ENCODE measurements around the gene DNAJB1.
A peak's percentile ranks its signal among the peaks of the same experiment; 100 is the strongest.

Gene DNAJB1

DNA sequence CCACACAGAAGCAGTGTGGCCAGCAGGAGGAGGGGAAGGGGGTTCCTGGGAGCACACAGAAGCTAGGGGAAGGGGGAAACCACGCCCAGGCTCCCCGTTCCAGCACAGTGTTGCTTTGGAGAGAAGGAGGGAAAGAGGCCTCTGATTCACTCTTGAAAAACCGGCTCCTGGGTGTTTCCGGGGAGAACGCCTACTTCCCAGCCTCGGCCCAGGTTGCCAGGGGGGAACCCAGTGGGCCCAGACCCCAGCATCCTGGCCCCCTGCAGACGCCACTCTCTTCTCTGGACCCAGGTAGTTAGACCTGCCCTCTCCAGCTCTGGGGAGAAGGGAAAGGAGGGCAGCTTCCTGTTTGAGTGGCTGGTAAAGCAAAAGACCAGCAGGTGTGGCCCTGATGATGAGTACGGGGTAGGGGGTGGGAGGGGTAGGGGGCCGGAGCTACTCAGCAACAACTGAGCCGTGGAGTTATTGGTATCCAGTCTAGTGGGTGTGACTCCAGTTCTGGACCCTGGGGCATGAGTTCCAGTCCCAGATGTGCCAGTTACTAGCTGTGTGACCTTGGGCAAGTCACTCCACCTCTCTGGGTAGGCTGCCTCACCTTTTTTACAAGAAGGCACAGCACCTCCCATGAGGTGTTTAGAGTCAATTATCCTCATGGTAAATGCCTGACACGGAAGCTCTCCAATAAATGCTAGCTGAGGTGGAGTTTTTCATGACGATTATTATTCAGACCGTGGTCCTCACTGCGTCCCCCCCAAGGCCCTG lies 23.1 kb downstream of the DNAJB1 start:
- DNase-seq = no peak

DNA sequence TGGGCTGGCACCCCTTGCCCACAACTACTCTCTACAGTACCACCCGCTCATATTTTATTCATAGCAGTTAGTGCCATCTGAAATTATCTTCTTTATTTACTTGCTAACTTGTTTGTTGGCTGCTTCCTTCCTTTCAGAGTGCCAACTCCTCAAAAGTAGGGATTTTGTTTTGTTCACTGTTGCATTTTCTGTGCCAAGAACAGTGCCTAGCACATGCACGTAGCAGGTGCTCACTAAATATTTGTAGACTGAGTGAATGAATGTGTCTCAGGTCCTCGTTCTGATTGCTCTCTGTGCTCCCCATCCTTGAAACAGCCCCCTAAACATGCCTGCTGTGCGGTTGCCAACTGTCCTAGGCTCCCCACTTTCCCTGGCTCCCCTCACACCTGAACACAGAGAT lies 23.8 kb downstream of the DNAJB1 start:
- no peak for DNase-seq

DNA sequence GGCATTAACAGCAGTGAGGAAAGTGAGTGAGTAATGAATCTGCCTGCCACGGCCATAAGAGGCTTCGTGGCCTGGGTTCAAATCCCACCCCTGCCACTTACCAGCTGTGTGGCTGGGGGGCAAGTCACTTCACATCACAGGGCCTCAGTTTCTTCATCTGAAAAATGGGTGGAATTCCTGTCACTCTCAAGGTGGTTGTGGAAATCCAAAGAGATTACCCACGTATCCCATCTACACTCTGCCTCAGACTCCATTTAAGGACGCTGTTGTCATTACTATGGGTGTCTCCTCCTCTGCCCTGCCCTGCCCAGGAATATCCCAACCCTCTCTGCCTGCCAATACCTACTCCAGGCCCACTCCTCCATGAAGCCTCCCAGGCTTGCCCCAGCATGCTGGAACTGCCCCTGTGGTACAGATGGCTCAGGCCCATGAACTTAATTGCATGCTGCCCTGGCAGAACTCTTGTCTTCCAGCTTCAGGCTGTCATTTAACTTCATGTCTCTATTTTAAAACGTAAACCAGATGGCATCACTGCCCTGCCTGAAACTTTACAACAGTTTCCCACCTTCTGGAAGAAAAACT lies 25.4 kb downstream of the DNAJB1 start:
- DNase-seq = no peak

DNA sequence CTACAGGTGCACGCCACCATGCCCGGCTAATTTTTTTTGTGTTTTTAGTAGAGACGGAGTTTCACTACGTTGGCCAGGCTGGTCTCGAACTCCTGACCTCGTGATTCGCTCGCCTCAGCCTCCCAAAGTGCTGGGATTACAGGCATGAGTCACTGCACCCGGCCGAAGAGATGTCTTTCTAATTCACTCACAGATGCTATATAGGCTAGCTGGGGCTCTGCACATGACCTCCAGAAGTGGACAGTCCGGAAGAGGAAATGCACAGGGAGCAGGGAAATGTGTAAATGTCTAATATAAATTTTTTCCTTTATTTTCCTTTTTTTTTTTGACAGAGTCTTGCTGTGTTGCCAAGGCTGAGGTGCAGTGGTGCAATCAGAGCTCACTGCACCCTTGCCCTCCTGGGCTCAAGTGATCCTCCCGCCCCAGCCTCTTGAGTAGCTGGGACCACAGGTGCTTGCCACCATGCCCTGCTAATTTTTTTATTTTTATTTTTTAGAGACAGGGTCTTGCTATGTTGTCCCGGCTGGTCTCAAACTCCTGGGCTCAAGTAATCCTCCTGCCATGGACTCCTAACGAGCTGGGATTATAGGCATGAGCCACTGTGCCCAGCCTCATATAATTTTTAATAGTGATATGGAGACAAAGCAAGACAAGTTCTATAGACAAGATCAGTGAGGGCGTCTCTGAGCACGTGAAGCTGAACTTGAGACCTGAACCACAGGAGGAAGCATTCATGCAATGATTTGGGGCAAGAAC lies 30.6 kb downstream of the DNAJB1 start:
- no peak for DNase-seq

DNA sequence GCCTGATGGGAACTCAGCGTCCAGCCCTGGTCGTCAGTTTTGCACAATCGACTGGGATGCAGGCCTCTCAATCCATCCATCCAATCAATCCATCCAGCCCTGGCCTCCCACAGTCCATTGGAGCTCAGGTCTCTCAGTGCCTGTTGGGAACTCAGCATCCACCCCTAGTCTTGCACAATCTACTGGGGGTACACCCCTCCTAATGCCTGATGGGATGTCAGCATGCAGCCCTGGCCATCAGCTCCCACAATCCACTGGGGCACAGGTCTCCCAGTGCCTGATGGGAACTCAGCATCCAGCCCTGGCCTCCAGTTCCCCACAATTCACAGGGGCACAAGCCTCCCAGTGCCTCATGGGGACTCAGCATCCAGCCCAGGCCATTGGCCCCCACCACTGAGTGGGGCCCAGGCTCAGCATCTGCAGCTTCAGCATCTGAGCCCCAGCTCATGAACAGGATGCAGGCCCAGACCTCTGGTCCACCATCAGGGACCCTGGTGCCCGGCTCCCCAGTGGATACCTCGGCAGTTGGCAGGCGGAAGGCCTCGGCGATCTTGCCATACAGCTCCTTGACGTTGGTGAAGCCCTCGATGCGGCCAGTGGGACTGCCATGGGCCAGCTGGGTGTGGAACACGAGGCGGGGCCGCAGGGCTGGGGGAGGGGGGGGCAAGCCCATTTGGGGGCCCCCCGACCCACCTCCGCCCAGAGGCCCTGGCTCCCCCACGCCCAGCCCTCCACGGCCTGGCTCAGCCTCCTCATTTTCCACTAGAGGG lies 35.8 kb downstream of the DNAJB1 start:
- no peak for DNase-seq

DNA sequence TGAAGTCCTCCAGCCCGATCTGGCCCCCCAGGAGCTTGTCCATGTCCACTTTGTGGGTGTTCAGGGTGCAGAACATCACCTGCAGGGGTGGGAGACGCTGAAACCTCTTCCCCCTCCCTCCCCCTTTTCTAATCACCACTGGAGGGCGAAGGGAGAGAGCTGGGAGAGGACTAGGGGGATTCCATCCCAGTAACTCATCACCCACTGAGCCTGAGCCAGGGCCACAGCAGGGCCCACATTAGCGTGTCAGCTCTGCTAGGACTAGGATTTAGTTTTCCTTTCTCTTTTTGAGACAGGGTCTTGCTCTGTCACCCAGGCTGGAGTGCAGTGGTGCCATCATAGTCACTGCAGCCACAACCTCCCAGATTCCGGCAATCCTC lies 37.5 kb downstream of the DNAJB1 start:
- no peak for DNase-seq

DNA sequence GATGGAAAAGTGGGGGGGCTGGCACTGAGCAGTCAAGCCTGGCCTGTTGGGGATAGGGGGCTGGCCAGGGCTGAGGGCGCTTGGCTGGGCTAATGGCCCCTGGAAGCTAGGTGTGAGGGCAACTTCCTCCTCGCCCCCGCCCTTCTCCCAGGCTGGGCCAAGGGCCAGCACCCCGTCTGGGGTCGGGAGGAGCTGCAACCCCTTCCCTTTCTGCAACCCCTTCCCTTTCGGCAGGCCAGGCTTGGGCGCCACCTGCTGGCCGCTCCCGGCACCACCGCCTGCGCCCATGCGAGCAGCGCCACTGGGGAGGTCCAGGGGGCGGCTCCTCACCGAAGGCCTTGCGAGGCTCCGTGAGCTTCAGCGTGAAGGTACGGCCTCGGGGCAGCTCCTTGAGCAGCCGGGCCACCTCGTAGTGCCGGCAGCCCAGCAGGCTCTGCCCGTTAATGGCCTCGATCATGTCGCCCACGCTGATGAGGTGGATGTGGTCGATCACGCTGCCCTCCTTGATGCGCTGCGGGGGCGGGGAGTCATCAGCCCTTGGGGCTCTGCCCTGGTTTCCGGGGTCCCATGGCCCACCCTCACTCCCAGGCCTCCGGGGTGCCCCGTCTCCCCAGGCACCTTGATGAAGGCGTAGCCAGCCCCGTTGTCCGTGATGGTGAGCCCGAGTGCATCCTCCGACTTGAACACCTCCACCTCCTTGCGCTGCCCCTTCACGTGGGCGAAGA lies 38.1 kb downstream of the DNAJB1 start:
- DNase-seq = peak; percentile 90

DNA sequence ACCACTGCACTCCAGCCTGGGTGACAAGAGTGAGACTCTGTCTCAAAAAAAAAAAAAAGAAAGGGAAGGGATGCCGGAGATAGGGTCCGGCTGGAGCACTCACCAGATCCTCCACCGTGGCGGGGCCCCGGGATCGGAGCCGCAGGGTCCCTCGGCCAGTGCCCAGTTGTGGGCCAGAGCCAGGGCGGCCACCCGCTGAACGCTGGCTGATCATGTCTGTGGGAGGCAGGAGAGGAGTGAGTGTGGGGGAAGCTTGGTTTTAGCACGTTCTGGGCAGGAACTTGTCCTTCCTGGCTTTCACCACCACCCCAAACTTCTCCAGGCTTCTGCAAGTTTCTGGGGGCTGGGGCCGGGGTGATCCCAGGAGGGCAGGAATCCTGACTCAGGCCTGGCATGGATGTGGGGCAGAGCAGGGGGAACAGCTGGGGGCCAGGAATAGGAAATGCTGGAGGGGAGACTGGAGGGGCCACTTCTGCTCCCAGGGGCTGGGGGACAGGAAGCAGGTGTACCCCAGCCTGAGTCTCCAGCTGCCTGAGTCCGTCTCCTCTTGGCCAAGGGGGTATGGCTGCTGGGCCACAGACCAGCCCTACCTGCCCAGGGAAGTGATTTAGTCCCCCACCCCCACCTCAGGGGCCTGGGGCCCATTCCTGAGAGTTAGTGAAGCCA lies 38.8 kb downstream of the DNAJB1 start:
- DNase-seq = no peak

DNA sequence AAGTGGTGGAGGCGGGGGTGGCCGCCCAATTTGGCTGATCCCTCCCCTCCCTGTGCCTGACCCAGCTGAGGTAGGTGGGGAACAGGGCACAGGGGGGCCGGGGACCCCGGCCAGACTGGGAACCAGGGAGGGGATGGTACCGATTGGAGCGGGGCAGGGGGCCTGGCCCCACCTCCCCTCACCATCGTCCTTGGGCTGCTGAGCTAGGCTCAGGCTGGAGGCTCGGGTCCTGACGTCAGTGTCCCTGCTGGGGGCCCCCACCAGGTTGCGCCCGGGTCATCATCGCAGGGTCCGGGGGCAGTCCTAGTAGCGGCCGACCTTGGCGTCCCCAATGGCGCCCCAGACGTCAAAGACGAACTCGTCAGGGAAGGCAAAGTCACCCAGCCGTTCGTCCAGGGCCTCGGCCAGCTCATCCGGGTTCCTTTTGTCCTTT lies 40.1 kb downstream of the DNAJB1 start:
- DNase-seq = no peak

DNA sequence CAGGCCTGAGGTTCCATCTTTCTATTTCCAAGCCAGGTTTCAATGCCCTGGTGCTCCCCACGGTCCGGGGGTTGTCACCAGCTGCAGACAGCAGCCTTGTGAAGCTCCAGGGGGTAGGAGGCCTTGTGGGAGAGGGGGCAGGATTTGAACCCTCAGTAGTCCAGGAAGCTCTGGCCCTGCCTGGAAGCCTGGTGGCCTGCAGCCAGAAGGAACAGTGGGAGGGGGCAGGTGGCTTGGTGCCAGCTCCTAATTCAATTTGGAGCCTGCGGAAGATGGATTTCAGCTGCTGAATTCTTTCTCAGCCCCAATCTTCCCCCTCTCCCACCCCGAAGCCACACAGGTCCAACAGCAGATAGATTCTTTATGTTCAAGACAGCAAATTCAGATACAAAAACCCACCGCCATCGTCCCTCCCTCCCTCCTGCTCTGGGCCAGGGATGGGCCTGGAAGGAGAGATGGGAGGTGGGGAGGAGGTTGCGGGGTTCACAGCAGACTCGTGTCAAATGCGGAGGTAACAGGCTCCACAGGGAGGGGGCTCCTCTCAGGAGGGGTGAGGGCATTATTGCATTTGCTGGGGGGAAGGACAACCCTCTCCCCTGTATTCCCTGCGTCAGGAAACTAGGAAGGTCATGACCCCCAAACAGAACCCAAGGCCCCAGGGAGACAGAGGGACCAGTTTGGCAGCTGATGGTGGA lies 40.6 kb downstream of the DNAJB1 start:
- no peak for DNase-seq

DNA sequence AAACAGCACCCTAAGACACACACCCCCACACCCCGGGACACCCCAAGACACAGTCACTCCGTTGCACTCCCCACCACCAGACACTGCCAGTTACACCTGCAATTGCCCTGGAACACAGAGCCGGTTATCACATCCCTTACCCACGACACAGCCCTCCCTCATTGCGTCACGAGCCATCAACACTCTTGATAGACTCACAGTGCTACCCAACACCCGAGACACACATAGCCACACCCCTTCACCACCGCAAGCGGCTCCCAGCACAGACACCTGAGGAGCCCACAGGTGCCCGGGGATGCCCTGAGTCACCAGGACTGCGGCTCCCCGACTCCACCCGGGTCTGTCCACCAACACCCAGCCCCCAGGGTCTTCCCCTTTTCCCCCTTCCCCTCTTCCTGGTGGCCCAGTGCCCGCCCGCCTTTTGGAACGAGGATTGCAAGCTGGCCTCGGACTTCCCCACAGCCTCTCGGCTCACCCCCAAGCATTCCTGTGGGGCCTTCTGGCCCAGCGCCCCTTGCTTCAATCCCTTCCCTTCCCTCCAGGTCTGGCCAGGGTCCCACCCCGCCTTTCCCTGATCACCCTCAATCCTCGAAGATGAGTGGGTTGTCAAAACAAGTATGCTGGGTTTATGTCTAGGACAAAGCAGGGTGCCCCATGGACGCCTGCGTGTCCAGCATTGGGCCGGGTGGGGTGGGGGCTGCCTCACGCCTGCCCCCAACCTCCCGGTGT lies 41.4 kb downstream of the DNAJB1 start:
- DNase-seq = peak; percentile 62

DNA sequence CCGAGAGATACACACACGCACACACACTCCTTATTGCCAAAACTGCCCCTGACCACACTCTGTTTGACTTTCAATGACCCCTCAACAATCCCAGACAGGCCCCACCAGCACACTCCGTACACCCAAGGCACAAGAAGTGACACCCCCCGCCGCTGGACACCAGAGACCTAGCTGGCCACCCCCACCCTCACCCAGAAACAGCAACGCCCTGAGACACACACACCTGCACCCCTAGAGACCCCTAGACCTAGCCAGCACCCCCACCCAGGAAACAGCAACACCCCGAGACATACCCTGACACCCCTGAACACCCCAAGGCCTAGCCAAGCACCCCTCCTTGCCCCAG lies 41.9 kb downstream of the DNAJB1 start:
- DNase-seq = no peak

DNA sequence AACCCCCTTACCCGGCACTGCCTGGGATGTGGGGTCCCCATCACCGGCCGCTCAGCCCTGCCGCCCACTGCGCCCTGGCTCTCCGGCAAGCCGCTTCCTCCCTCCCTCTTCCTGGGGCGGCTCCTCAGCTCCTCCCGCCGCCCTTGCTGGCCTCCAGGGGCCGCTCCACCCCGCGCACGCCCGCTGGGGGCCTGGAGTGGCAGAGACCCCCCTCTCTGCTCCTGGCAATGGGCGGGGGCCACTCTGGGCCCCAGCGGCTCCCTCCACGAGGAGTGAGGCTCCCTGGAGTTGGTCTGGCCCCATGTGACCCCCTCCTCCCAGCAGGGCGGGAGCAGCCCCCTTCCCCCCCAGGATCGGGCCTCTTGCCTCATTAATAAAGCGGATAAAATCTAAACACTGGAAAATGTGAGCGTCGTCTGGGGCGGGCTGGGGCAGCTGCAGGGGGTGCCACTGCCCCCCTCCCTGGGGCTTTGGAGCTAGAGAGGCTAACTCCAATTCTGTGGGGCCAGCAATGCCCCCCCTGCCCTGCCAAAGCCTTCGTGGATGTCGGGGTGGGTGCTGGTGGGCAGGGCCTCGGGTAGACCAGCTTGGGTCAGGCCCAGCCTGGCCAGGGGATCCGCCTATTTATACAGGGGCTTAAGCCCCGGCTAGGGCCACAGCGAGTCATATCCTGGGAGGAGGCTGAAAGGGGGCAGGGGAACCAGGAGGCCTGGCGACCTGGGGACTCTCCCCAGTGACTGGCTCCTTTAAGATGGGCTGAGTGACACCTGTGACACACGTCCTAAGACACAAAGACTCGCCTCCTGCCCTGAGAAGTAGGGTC lies 42.7 kb downstream of the DNAJB1 start, which contains the start of gene PTGER1:
Gene PTGER1 (minus strand): TSS at position 104 of the 823 bp plus-strand sequence. CDS start 1,034 bp downstream, outside the sequence.
- DNase-seq = peak; percentile 77

DNA sequence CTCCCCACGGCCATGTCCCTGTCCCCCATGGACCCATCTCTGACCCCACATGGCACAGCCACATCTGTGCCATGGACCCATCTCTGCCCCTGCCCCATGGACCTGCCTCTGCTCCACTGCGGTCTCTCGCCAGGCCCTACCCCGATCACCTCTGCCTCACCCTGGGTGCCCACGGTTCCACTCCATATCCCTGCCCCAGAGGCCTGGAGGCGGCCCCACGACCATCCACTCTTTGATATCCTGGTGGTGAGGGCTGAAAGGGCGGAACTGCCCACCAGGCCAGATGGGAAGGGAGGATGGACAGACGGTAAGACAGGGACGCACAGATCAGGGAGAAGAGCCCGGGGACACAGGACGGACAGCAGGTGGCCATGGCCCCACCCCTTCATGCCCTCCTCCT lies 43.4 kb downstream of the DNAJB1 start:
- DNase-seq = no peak

DNA sequence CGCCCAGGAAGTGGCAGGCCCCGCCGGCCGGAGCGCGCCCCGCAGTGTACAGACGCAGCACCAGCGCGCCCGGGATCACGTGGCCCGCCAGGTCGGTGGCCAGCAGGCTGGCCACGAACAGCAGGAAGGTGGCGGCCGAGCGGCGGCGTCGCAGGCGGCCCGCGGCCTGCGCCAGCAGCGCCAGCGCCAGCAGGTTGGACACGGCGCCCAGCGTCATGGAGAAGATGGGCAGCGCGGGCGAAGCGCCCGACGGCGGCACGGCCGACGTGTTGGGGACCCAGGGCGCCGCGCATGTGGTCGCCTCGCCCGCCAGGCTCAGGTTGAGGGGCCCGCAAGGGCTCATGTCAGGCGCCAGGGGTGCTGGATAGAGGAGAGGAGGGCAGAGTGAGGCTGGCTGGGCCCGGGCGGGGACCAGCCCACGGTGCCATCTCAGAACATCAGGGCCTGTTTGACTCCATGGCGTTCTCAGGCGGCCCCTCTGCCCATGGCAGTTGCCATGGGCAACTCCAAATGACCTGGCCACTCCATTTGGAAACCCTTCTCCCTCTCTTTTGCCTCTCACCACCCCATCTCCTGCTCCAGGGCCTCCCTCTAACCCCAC lies 44.1 kb downstream of the DNAJB1 start:
- no peak for DNase-seq

DNA sequence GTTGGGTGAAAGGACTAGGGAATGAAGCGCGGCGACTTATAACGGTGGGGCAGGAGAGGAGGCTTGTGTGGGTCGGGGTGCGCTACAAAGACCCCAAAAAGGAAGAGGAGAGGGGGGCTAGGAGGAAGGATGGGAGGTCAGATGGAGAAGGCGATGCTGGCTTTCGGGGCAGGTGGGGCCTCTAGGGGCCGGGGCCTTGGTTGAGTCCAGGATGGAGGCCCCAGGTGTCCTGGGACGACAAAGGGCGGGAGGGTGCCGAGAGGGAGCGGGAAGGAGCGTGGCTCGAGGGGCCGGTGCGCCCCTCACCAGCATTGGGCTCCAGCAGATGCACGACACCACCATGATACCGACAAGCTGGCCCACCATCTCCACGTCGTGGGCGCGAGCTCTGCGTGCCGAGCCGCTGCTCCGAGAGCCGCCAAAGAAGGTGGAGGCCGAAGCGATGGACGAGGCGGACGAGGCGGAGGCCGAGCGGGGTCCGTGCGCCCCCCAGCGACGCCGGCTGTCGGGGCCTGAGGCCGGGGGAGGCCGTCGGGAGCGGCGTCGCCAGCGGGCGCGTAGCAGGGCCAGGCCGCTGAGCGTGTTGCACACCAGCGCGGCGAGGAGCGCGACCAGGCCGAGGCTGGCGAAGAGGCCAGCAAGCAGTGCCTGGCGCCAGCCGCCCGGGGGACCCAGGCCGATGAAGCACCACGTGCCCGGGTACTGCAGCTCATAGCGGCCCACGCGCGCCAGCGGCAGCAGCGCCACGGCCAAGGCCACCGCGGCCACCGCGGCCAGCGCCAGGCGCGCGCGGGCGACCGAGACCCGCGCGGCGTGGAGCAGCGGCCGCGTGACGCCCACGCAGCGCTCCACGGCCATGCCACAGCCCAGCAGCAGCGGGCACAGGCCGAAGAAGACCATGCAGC lies 44.9 kb downstream of the DNAJB1 start:
- peak; percentile 54 for DNase-seq

DNA sequence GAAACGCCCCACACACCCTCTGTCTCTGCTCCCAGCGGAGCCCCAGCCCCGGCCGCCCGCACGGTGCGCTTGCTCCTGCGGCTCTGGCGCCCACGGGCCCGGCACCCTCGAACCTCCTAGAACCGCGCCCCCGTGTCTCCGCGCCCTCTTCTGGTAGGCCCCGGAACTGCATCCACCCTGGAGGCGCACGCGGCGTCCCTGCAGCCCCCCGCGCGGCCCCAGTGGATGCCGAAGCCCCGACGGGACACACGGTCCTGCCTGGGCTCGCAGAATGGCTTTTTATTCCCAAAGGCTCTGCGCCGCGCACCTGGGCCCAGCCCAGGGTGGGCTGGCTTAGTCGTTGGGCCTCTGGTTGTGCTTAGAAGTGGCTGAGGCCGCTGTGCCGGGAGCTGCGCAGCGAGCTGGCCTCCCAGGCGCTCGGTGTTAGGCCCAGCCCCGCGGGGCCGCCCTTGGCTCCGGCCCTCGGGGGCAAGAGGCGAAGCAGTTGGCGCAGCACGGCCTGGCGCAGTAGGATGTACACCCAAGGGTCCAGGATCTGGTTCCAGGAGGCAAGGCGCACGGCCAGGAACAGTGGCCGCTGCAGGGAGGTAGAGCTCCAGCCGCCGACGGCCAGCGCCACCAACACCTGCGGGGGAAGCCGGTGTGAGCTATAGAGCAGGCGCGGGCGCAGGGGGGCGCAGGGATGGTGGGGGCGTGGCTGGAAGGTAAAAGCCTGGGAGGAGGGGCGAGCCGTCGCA lies 45.8 kb downstream of the DNAJB1 start:
- DNase-seq = peak; percentile 78
